RWPE1 (cell line): ENCODE measurements around the gene FEN1.

ENCODE experiments used
- CTCF ChIA-PET: fragments of 350-600 bp; sonication (Branson Sonifier 250); formaldehyde crosslinking; extraction: SDS; loops from one replicate; lab custom pipeline; 2021; lab: Yijun Ruan, JAX
- POLR2A ChIA-PET: fragments of 400-600 bp; formaldehyde crosslinking; extraction: SDS; loops from one replicate; lab custom pipeline; 2020; ENCODE audit warnings: antibody characterized with exemption; ENCODE audit not compliant: low non-redundant PET; lab: Yijun Ruan, JAX
- DNase-seq: peaks from one replicate; pipeline ENCODE4 v3.0.0; 2012; ENCODE audit warnings: low spot score
- H3K27ac ChIP-seq: fragments of 450-650 bp; 2 replicates; pipeline ENCODE4 v1.5.1; 2017
- TF ChIP-seq, protein P1 (sequence below): fragments of 450-650 bp; conservative IDR thresholded peaks from 2 replicates; pipeline ENCODE4 v1.5.1; 2017; ENCODE audit warnings: low read depth, mild to moderate bottlenecking

The FEN1 gene

GRCh38 chr11:61837411-61838005 lies 44.8 kb downstream of the FEN1 start:
- CTCF ChIA-PET: no interaction called here
- POLR2A ChIA-PET: no interaction called here
- peak overlapping the region; percentile 37 for H3K27ac ChIP-seq
- no peak for DNase-seq
- TF ChIP-seq, protein P1, sequence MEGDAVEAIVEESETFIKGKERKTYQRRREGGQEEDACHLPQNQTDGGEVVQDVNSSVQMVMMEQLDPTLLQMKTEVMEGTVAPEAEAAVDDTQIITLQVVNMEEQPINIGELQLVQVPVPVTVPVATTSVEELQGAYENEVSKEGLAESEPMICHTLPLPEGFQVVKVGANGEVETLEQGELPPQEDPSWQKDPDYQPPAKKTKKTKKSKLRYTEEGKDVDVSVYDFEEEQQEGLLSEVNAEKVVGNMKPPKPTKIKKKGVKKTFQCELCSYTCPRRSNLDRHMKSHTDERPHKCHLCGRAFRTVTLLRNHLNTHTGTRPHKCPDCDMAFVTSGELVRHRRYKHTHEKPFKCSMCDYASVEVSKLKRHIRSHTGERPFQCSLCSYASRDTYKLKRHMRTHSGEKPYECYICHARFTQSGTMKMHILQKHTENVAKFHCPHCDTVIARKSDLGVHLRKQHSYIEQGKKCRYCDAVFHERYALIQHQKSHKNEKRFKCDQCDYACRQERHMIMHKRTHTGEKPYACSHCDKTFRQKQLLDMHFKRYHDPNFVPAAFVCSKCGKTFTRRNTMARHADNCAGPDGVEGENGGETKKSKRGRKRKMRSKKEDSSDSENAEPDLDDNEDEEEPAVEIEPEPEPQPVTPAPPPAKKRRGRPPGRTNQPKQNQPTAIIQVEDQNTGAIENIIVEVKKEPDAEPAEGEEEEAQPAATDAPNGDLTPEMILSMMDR: no peak

GRCh38 chr11:61838501-61838900 lies 45.8 kb downstream of the FEN1 start:
- TF ChIP-seq, protein P1: no peak
- peak overlapping the region; percentile 37 for H3K27ac ChIP-seq
- ChIA-PET CTCF (interaction anchor here (0.6 kb wide), 1 partner anchor 221 kb away, joined by 3 read pairs; no protein-coding TSS in a partner anchor), POLR2A (no interaction called here)
- no peak for DNase-seq

- peak overlapping the region; percentile 37 for H3K27ac ChIP-seq
- ChIA-PET CTCF (interaction anchor here (0.6 kb wide), 1 partner anchor 221 kb away, joined by 3 read pairs; no protein-coding TSS in a partner anchor), POLR2A (no interaction called here)
- TF ChIP-seq, protein P1: no peak
- no peak for DNase-seq
Observed at GRCh38 chr11:61838921-61839320, 46.2 kb downstream of the FEN1 start.

DNA sequence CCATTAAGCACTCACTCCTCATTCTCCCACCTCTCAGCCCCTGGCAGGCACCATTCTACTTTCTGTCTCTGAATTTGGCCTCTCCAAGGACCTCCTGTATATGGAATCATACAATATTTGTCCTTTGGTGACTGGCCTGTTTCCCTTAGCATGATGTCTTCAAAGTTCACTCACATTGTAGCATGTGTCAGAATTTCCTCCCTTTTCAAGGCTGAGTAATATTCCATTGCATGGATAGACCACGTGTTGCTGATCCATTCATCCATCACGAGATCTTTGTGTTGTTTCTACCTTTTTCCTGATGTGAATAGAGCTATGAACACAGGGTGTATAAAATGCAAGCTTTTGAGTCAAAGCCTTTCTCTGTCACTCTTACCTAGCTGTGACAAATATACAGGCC lies 47.0 kb downstream of the FEN1 start:
- POLR2A ChIA-PET: no interaction called here
- H3K27ac ChIP-seq: no peak overlapping the region
- no peak for DNase-seq
- CTCF ChIA-PET: interaction anchor here (0.5 to 1.1 kb wide), 3 partner anchors 32 to 243 kb away, joined by 3 to 4 read pairs (median 3); no protein-coding TSS in a partner anchor
- TF ChIP-seq, protein P1: no peak

DNA sequence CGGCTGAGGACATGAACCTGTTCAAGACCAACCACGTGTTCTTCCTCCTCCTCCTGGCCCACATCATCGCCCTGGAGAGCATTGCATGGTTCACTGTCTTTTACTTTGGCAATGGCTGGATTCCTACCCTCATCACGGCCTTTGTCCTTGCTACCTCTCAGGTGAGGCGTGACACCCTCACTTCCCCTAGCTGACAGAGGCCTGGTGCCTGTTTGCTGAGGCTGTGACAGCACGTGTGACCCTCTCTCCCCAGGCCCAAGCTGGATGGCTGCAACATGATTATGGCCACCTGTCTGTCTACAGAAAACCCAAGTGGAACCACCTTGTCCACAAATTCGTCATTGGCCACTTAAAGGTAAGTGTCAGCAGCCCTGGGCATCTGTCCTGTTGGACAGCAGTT lies 47.7 kb downstream of the FEN1 start:
- POLR2A ChIA-PET: no interaction called here
- peak overlapping the region; percentile 39 for H3K27ac ChIP-seq
- TF ChIP-seq, protein P1: no peak
- DNase-seq: no peak
- CTCF ChIA-PET: interaction anchor here (0.5 to 1.1 kb wide), 3 partner anchors 31 to 242 kb away, joined by 3 to 4 read pairs (median 3); no protein-coding TSS in a partner anchor

- ChIA-PET CTCF (interaction anchor here (0.5 to 0.7 kb wide), 2 partner anchors 94 to 101 kb away, joined by 3 read pairs; no protein-coding TSS in a partner anchor), POLR2A (no interaction called here)
- no peak for DNase-seq
- TF ChIP-seq, protein P1: no peak
- peak overlapping the region; percentile 46 for H3K27ac ChIP-seq
Observed at GRCh38 chr11:61841636-61842527, 49.2 kb downstream of the FEN1 start.
